Measurements from ENCODE around the gene SULT1A1.

GRCh38 chr16:28562199-28562598 is 47.6 kb downstream of the SULT1A1 start:
- TF ChIP-seq, protein P1, sequence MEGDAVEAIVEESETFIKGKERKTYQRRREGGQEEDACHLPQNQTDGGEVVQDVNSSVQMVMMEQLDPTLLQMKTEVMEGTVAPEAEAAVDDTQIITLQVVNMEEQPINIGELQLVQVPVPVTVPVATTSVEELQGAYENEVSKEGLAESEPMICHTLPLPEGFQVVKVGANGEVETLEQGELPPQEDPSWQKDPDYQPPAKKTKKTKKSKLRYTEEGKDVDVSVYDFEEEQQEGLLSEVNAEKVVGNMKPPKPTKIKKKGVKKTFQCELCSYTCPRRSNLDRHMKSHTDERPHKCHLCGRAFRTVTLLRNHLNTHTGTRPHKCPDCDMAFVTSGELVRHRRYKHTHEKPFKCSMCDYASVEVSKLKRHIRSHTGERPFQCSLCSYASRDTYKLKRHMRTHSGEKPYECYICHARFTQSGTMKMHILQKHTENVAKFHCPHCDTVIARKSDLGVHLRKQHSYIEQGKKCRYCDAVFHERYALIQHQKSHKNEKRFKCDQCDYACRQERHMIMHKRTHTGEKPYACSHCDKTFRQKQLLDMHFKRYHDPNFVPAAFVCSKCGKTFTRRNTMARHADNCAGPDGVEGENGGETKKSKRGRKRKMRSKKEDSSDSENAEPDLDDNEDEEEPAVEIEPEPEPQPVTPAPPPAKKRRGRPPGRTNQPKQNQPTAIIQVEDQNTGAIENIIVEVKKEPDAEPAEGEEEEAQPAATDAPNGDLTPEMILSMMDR (conservative IDR thresholded peaks at IDR 0.05; ENCODE audit: low read depth, low read length), result no peak
- TF ChIP-seq POLR2A (IDR thresholded peaks at IDR 0.05; ENCODE audit: low read depth, low read length), result no peak
- no peak for TF ChIP-seq SMC3 (IDR thresholded peaks at IDR 0.05; ENCODE audit: low read depth, low read length)

Measured in IMR-90 (cell line).